NOMO-1 (cell line): ENCODE measurements around the gene CTPS2.

ENCODE experiments used
- DNase-seq, 2 experiments: peaks; one replicate each; lab custom pipeline; 2025; ENCODE audit not compliant: unreplicated experiment in 2 of 2; lab: John Stamatoyannopoulos, UW

CTPS2 gene

GRCh38 chrX:16573781-16574180 lies 138.7 kb downstream of the CTPS2 start:
- DNase-seq: no peak

- no peak for DNase-seq
Measured at GRCh38 chrX:16567681-16568080, 144.8 kb downstream of the CTPS2 start.

DNA sequence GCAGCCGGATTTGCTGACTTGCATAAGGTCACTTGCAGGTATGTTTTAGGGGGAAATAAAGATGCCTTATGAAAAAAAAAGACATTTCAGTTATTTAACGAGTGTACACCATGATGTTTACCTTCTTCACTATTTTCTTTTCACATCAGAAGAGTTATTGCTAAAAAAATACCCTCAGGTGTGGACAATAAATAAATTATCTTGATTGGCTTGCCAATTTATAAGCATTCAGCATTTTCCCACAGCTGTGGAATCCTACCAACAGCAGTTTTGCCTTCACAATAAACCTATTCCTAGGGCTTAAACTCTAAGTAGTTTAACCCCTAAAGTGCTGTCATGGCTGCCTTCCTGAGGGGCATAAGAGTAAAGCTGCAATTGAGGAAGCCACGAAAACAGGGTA lies 145.9 kb downstream of the CTPS2 start:
- DNase-seq: no peak

- DNase-seq: no peak
Measured at GRCh38 chrX:16560173-16560572, 152.3 kb downstream of the CTPS2 start.

DNA sequence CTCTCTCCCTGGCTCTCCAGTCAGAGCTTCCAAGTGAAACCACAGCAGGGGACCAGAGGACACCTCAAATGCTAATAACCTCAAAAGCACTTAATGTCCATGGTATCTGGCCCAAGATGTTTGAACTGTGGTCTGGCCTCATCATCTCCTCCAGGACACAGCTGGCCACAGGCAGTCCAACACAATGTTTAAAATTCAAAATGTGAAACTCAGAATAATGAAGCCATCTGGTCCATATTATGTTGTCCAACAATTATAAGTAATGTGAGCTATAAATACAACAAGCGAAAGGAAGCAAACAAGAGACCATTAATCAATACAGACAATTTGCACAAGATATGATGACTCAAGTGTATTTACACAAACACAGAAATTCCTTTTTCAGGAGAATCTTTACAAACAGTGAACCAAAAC lies 153.3 kb downstream of the CTPS2 start:
- no peak for DNase-seq

DNA sequence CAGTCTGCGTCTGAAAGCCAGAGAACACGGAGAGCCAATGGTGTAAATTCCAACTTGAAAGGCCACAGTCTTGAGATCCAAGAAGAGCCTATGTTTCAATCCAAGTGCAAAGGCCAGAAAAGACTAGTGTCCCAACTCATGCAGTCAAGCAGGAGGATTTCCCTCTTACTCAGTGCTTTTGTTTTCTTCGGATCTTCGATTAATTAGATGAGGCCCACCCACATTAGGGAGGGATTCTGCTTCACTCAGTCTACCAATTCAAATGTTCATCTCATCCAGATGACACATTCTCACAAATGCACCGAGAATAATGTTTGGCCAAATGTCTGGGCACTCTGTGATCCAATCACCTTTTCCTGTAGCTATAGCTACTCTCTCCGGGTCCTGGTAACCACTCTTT lies 154.0 kb downstream of the CTPS2 start:
- DNase-seq: no peak

- DNase-seq: no peak
Measured at GRCh38 chrX:16552546-16552945, 159.9 kb downstream of the CTPS2 start.

DNA sequence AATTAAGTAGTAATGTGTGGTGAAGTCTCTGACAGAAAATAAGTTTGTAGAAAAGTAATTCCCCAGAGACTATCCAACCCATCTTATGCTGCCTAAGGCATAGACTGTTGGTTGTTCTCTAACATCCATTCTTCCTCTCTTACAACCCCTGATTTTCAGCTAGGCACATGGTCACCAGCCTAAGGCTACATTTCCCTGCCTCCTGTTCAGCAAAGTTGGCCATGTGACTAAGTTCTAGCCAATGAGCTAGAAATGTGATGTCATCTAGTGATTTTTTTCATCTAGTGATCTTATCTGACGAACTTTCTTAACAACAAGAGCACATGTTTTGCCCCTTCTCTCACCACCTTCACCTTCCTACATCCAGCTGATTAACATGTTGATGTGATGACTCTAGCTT lies 164.8 kb downstream of the CTPS2 start:
- DNase-seq: no peak

- DNase-seq: no peak
Measured at GRCh38 chrX:16544969-16545368, 167.5 kb downstream of the CTPS2 start.
